ENCODE measurements around the gene DNMBP.
"Not testable (repeated sequence)": the region's sequence is repeated elsewhere in the genome, so short reads cannot be mapped to it uniquely, and the experiment has no call there.

DNMBP gene

GRCh38 chr10:99944860-99945259, 64.9 kb downstream of the DNMBP start:
- DNase-seq: no peak

DNA sequence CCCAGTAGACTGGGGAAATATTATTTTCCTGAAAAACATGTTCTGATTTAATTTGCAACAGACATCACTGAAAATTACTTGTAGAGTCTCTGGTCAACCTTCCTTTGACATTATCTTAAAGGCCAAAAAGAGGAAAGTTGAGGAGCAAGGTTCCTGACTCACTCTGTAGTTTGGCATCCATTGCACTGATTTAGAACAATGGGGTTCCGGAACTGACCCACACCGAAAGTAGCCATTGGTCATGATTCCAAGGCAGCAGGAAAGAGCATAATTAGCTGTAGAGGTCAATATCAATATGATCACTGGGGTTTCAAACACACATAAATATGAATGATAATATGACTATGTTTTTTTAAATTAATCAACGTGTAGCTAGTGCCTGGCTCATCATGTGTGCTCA, 65.8 kb downstream of the DNMBP start:
- no peak for DNase-seq

GRCh38 chr10:99941942-99942820, 67.6 kb downstream of the DNMBP start:
- DNase-seq: no peak

DNA sequence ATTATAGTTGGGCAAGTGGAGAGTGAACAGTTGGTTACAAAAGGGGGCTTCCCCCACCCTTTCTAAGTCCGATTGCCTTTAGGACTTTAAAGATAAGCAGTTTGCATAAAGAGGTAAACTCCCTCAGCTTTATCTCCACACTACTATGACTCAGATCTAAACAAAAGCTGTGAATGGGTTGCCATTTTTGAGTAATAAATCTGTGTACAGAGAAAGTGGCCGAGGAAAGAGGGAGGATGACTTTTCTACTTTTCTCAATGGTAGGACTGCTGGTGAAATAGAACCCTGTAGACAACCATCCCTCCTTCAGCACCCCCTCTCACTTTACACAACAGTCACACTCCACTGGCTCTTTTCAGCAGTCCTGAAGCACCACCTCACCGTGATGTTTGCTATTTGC, 71.2 kb downstream of the DNMBP start:
- no peak for DNase-seq

GRCh38 chr10:99937630-99938029, 72.1 kb downstream of the DNMBP start:
- DNase-seq: no peak

GRCh38 chr10:99932203-99932957, 77.4 kb downstream of the DNMBP start:
- not testable (repeated sequence) for DNase-seq

DNA sequence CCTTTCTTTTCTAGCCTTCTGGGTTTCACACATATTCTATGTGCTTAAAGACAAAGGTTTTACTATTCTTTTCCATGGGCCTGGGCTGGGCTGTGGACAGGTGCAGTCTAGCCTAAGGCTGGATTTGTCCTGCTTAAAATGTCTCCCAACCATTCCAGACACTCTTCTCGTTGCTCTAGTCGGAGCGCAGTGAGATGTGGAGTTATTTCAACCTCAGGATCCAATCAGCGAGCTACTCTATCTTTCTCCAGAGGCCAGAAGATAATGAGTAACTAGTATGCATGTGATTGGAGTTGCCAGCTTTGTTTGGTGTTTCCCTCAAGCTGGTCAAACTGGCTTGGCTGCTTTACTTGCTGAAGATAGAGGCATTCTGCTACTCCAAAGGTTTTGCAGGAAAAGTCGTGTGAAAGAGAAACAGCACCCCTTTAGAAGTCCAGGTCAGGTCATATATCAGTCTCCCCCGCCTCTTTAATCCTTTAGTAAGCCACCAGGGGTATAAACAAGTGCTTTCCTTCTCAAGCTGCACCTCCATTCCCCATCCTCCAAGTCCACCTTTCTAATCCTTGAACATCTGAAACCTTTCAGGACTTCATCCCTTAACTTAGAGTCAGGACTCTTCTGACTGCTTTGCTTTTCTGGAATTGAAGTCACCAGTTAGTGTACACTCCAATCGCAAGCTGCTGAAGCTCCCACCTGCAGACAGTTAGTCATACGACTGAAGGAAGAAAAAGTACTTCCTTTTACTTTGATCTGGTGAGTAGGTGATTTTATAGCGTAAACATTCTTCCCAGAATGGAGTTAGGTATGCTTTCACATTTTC, 78.8 kb downstream of the DNMBP start:
- DNase-seq: no peak

DNA sequence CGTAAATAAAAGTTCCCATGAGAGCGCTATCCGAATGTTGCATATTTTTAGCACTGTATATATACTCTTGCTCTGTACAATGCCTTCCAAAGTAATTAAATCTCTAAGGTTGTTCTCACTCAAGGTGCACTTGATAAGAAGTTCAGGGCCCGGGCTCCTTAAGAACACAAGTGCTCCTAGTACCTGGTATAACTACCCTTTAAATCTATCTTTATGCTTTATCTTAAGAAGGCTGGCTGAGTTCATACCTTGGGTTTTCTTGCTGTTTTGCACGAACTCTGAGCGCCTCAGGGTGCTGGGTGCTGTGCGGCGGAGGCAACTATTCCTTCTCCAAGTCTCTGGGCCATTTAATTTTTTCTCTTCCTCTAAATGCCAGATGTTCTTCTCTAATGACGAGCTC, 80.4 kb downstream of the DNMBP start:
- no peak for DNase-seq

DNA sequence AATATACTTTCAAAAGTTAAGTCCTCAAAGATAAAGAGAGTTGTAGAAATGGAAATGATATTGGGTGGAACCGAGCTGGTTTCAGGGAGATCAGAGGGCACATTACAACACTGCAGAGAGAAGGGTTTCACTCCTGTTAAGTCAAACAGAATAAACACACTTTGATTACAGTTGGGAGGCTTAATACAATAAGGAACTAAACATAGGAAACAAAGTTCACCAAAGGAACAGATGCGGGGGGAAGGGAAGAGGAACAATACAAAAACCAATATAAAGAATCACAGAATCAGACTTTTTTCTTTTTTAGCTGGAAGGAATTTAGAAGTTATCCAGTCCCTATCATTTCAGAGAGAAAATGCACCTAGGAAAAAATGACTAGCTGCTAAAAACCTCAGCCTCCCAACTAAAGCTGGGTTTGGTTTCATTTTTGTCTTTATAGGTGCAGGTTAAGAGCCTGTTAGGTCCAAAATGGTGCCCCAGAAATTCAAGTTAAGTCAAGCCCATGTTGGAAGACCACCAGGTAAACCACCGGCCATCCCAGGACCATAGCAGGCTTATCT, 81.9 kb downstream of the DNMBP start:
- DNase-seq: no peak

- DNase-seq: no peak
Measured at GRCh38 chr10:99926925-99927720, 82.6 kb downstream of the DNMBP start.

GRCh38 chr10:99924451-99925255, 85.1 kb downstream of the DNMBP start:
- no peak for DNase-seq

DNA sequence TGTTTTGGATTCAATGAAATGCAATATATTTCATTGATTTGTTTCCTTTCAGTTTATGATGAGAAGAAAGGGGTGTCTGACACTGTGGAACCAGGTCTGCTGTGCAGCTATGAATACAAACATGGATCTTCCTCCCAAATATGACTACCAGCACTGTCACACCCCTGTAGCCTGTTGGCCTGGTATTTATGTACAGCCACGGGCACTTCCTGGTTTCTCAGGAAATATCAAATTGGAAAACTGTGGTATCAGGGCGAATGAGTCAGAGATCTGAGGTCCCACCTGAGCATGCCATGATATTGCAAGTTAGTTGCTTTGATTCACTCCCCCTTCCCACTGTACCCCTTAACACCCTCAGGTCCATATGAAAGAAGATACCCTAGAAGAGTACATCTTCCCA, 87.8 kb downstream of the DNMBP start:
- no peak for DNase-seq

DNA sequence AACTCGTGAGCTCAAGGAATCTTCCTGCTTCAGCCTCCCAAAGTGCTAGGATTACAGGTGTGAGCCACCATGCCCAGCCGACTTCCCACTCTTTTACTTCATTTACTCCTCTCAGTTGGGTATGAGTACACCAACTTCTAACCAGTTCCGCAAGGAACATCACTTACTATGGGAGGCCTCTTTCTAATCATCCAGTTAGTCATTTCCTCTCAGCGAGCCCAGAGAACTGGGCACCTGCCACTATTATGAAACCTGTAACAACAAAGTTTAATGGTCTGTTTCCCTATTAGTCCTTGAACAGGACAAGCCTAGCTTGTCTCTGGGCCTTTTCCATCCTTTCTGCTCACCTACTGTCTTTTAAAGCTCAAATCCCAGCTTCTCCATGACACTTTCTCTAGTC, 88.8 kb downstream of the DNMBP start:
- no peak for DNase-seq

- DNase-seq: no peak
Measured at GRCh38 chr10:99920486-99920885, 89.3 kb downstream of the DNMBP start.

DNA sequence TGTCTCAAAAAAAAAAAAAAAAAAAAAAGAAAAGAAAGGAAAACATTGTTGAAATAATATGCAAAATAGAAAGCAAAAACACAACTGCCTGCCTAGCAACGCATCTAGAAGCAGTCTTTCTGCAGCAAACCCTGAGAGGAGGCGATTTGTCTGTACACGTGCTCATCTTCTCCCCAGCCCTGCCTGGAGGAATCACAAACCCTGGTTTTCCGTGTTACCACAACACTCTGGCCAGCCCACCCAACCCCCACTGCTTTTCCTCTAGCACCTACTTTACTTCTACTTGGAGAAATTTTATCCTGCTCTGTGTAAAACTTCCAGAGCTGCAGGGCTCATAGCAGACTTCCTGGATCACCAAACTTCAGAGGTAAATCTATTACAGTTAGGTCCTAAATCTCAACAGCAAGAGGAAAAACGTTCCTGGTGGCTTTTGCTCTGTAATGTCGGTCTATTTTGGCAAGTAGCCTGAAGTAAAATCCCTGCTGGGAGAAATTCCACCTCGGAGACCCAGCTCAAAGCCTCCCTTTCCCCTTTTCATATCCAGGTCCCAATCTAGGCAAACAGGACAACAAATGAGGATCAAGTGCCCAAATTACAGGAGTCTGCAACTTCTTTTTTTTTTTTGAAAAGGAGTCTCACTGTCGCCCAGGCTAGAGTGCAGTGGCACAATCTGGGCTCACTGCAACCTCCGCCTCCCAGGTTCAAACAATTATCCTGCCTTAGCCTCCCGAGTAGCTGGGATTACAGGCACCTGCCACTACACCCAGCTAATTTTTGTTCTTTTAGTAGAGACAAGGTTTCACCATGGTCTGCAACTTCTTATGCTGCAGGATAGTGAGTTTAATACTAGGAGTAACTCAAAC, 91.6 kb downstream of the DNMBP start:
- DNase-seq: no peak

DNA sequence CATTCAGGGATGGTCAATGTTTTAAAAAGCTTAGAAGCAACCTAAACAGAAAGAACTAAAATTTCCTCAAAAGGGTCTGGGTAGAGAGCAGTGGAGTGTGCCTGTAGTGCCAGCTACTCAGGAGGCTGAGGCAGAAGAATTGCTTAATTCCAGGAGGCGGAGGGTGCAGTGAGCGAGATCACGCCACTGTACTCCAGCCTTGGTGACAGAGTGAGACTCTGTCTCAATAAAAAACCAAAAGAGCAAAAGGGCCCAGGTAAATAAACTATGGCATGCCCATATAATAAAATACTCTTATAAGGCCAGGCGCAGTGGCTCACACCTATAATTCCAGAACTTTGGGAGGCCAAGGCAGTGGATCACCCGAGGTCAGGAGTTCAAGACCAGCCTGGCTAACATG, 93.0 kb downstream of the DNMBP start:
- DNase-seq: no peak

DNA sequence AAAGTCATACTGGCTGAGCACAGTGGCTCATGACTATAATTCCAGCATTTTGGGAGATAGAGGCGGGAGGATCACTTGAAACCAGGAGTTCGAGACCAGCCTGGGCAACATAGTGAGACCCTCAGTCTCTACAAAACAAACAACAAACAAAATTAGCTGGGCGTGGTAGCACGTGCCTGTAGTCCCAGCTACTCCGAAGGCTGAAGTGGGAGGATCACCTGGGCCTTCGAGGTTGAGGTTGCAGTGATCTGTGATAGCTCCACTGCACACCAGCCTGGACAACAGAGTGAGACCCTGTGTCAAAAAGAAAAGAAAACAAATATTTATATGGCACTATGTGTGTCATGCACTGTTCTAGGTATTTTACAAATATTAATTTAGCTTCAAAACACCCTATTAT, 94.3 kb downstream of the DNMBP start:
- no peak for DNase-seq

GRCh38 chr10:99914236-99914635, 95.5 kb downstream of the DNMBP start:
- DNase-seq: no peak

- DNase-seq: no peak
Measured at GRCh38 chr10:99913831-99914235, 95.9 kb downstream of the DNMBP start.

DNA sequence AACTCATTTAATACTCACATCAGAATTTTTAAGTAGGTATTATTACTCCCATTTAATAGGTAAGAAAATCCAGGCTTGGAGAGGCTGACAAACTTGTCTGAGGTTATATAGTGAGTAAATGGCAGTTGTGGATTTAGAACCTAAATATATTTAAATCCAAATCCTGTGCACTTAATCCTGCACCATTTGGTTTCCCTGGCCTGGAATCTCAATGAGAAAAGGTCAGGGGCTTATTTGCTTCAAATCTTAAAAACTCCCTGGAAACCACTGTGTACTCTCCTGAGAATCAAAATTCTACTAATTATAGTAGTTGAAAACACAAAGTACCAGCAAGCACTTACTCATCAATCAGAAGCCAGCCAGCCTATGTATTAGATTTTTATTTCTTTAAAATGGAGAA, 97.7 kb downstream of the DNMBP start:
- no peak for DNase-seq

All from SHP77 treated with DMSO at 0.1 percent for 48 hours (cell line).